Stimulated activated CD4-positive, alpha-beta T cell treated with anti-CD3 and anti-CD28 coated beads, Interleukin-2, amount 100 ng/mL, for 24 hours (primary cell): ENCODE results near the gene PRDM16.

Experiments
- DNase-seq, 2 donors: peaks; one replicate each; pipeline ENCODE4 v3.0.0-alpha.2; 2020

Gene PRDM16

GRCh38 chr1:3450202-3450863 lies 381.3 kb downstream of the PRDM16 start:
- DNase-seq: no peak

- DNase-seq: no peak
These were observed 382.0 kb downstream of the PRDM16 start for GRCh38 chr1:3450983-3451382.

GRCh38 chr1:3451994-3452865 lies 383.2 kb downstream of the PRDM16 start:
- DNase-seq: no peak

- no peak for DNase-seq
These were observed 383.8 kb downstream of the PRDM16 start for GRCh38 chr1:3452866-3453175.

- DNase-seq: peak; percentile 79 to 82
These were observed 384.3 kb downstream of the PRDM16 start for GRCh38 chr1:3453203-3453761.

- peak in 1 of 2 donors; percentile 37 for DNase-seq
These were observed 385.1 kb downstream of the PRDM16 start, which contains the start of gene ARHGEF16 for GRCh38 chr1:3453891-3454810. Gene ARHGEF16 (plus strand): TSS chr1:3454665. CDS start chr1:3463085, 8,420 bp downstream.

GRCh38 chr1:3454811-3455618 lies 386.0 kb downstream of the PRDM16 start:
- DNase-seq: peak in 1 of 2 donors; percentile 14

- DNase-seq: no peak
These were observed 386.9 kb downstream of the PRDM16 start for GRCh38 chr1:3455670-3456448.

GRCh38 chr1:3456449-3456963 lies 387.5 kb downstream of the PRDM16 start:
- DNase-seq: no peak

- no peak for DNase-seq
These were observed 388.2 kb downstream of the PRDM16 start for GRCh38 chr1:3456964-3457909.

- no peak for DNase-seq
These were observed 389.2 kb downstream of the PRDM16 start for GRCh38 chr1:3457910-3458883.

- DNase-seq: no peak
These were observed 390.3 kb downstream of the PRDM16 start for GRCh38 chr1:3459051-3459908.

- DNase-seq: no peak
These were observed 391.1 kb downstream of the PRDM16 start for GRCh38 chr1:3459940-3460671.

GRCh38 chr1:3460672-3461131 lies 391.7 kb downstream of the PRDM16 start:
- no peak for DNase-seq

- DNase-seq: no peak
These were observed 392.4 kb downstream of the PRDM16 start for GRCh38 chr1:3461238-3461933.

GRCh38 chr1:3461934-3462275 lies 392.9 kb downstream of the PRDM16 start:
- no peak for DNase-seq
